Measurements from ENCODE around the gene ETS2.
A peak's percentile ranks its signal among the peaks of the same experiment; 100 is the strongest.

The ETS2 gene

DNA sequence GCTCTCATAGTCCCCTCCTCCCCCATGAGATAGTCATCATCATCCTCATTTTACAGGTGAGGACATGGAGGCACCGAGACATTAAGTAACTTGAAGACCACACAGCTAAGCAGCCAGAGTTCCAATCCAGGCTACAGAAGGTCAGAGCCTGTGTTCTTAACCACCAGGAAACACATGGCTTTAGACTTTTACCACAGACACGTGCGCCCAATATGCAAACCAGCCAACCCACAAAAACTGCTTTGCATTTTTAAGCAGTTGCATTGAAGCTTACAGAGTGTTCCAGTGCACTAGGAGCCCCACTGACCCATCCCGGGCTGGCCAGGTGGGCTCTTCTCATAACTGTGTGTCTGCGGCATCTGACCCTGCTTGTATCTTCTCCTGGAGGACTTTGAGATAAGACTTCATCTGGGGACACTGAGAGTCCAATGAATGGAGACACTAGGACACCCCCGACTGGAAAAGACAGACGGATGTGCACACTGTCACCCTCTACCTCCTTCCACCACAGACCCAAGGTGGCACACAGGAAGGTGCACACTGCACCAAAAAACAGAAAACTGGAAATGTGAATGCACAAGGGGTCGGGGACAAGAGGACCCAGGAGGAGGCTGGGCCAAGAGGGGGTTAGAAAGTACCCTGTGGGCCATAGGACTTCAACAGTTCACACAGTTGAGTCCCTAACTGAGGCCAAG, 56.4 kb downstream of the ETS2 start:
- peak in 1 of 2 donors; percentile 18 for DNase-seq

- no peak for DNase-seq
These were observed 57.6 kb downstream of the ETS2 start for GRCh38 chr21:38863291-38863690.

DNA sequence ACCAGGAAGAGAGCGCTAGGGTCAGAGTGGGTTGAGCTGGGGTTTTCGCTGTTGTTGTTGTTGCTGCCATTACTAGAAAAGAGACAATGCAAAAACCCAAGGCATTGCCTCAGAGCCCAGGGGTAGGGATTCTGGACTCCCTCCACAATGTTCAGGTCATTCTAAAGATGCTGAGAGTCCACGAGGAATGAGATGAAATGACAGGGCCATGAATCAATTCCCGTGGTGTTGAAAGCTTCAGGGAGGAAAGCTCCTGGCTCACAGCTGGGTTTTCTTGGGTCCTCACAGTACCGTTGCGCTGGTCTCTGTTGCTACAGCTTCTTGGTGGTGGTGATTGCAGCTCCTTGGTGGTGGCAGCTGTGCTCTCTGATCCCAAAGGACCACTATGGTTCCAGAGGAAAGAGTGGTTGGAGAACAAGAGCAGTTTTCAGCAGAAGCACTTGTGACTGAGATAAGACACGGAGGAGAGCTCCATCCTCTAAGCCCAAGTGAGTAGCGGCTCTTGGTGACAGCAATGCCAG, 58.2 kb downstream of the ETS2 start:
- no peak for DNase-seq

GRCh38 chr21:38864964-38865363, 59.2 kb downstream of the ETS2 start:
- DNase-seq, result no peak

- no peak for DNase-seq
These were observed 63.5 kb downstream of the ETS2 start for GRCh38 chr21:38869196-38869595.

DNA sequence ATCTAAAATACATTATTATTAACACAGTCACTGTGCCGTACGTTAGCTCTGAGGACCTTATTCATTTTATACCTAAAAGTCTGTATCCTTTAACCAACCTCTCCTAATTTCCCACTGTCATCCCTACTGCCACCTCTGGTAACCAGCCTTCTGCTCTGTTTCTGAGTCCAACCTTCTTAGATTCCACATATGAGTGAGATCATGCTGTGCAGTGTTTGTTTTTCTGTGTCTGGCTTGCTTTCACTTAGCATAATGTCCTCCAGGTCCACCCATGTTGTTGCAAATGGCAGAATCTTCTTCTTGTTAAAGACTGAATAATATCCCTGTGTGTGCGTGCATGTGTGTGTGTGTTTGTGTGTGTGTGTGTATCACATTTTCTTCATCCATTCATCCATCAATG, 64.2 kb downstream of the ETS2 start:
- no peak for DNase-seq
